Frontal cortex (tissue), 4 donors: ENCODE measurements around the gene TCL1B. TPM values are rescaled to one million over a fixed set of nuclear protein-coding genes. Genes with fewer than 3 reads are reported as not detected.
"Not testable (repeated sequence)": the region's sequence is repeated elsewhere in the genome, so short reads cannot be mapped to it uniquely, and the experiment has no call there.

Source experiments
- DNase-seq, 2 donors: peaks; one replicate each; pipeline ENCODE4 v3.0.0; 2012; ENCODE audit warnings: low spot score in 2 of 2
- FAIRE-seq: peaks from 2 replicates; lab custom pipeline; 2012; peaks lifted over from hg19 to GRCh38; lab: Jason Lieb, UNC
- total RNA-seq: library from RNA; depleted of rRNA; stranded (reverse); fragments of >200 nt; gene quantifications from one replicate; pipeline ENCODE4 v1.2.3, GENCODE V29; 2014
- donor health status: control.
- donor health status: control.
- donor health status: control.

The TCL1B gene
- total RNA-seq, 1 donor from 2014 or later: not detected

GRCh38 chr14:95665530-95665929, 20.7 kb upstream of the TCL1B start:
- FAIRE-seq, DNase-seq: not testable (repeated sequence)

GRCh38 chr14:95666450-95666849, 19.8 kb upstream of the TCL1B start:
- FAIRE-seq: no peak
- no peak for DNase-seq

GRCh38 chr14:95667249-95667693, 19.0 kb upstream of the TCL1B start:
- FAIRE-seq (no peak), DNase-seq (no peak)

- no peak for DNase-seq
- no peak for FAIRE-seq
Observed at GRCh38 chr14:95668235-95668772, 17.9 kb upstream of the TCL1B start.

GRCh38 chr14:95674613-95675012, 11.6 kb upstream of the TCL1B start:
- DNase-seq (no peak), FAIRE-seq (no peak)

DNA sequence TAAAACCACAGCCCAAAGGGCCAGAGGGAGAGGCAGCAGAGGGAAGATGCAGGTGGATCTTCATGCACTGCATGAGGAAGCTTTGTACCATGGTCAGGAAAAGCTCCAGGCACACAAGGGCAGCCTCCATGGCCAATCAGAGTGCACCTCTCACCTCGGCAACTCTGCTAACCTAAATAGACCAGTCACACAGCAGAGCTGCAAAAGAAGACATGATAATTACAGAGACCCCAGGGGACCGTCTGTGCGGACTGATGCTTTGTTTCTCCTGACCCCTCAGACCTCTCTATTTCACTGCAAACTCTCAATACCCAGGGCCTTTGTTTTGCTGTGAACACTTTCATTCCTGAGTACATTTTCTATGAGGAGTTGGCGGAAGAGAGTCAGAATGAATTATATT, 10.7 kb upstream of the TCL1B start:
- no peak for DNase-seq
- FAIRE-seq: no peak

GRCh38 chr14:95677179-95677835, 8.9 kb upstream of the TCL1B start:
- DNase-seq: no peak
- no peak for FAIRE-seq

GRCh38 chr14:95679148-95679815, 6.9 kb upstream of the TCL1B start:
- FAIRE-seq (no peak), DNase-seq (no peak)

- FAIRE-seq: no peak
- no peak for DNase-seq
Observed at GRCh38 chr14:95679998-95680735, 6.1 kb upstream of the TCL1B start.

DNA sequence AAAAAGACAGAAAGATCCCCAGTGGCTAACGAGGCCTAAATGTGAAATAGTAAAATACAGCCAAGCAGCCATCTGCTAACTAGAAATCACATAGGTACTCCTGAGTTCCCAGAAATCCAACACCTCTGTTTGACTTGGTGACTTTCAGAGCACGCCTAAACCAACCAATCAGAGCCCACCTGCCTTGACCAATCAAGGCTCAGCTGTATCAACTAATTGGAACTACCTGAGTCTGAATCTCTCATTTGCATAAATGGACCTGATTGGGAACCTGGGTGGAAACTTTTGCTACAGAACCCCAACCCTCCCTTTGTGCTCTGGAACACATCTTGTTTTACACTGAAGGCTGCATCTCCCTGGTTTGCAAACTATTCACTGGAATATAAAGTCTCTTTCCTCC, 5.1 kb upstream of the TCL1B start:
- FAIRE-seq (no peak), DNase-seq (no peak)

DNA sequence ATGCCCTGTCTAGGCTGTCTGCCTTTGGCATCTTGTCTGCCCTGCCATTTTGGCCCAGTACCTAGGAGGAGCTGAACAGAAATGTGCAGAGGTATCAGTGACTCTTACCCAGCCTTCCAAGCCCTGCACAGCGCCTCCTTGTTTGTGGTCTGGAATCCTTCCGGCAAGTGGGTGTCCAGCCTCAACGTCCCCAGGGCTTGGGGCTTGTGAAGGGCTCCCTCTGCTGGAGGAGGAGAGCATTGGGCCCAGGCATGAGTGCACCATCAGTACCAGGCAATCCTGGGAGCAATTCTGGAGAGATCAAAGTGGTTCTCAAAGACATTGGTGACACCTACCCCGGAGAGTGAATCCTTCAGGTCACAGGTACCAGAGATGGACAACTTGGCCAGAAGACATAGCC, 2.4 kb upstream of the TCL1B start:
- DNase-seq: no peak
- FAIRE-seq: no peak

- no peak for FAIRE-seq
- DNase-seq: no peak
Observed at GRCh38 chr14:95686935-95687334, 709 bp downstream of the TCL1B start.

- FAIRE-seq: no peak
- DNase-seq: no peak
Observed at GRCh38 chr14:95689441-95689840, 3.2 kb downstream of the TCL1B start.

DNA sequence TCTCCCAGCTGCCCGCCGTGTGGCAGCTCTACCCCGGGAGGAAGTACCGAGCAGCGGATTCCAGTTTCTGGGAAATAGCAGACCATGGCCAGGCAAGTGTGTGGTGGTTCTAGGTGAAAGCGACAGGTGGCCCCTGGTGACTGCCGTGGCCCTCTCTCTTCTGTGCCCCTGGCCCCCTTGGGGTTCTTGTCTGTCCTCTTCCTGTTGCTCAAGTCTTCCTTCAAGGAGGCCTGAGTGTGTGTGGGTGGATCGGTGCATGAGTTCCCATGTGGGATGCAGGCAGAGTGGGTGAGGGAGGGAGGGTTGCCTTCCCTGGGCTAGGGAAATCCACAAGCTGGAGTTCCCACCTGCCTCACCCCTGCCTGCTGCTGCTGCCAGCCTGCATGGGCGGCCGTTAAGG, 4.6 kb downstream of the TCL1B start:
- no peak for DNase-seq
- no peak for FAIRE-seq

GRCh38 chr14:95691591-95691990, 5.4 kb downstream of the TCL1B start:
- FAIRE-seq: no peak
- DNase-seq: no peak

GRCh38 chr14:95692109-95692508, 5.9 kb downstream of the TCL1B start:
- no peak for FAIRE-seq
- no peak for DNase-seq

- DNase-seq: no peak
- no peak for FAIRE-seq
Observed at GRCh38 chr14:95695051-95695450, 8.8 kb downstream of the TCL1B start.

DNA sequence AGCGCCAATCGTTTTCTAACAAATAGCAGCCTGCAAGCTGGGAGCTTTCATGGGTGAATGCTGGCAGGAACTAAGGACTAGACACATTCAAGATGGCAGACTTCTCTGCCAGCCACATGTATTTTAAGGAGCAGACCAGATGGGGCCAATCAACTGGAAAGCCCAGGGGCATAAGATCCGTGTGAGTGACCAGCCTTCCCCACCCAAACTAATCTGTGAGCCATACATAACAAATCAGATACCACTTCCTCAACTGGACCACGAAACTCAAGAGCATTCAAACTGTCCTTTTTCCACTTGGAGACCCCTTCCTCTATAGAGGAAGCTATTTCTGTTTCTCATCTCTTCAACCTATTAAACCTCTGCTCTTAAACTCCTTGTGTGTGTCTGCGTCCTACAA, 9.7 kb downstream of the TCL1B start:
- DNase-seq (no peak), FAIRE-seq (no peak)

- no peak for FAIRE-seq
- DNase-seq: no peak
Observed at GRCh38 chr14:95696741-95697140, 10.5 kb downstream of the TCL1B start.

GRCh38 chr14:95697764-95698163, 11.5 kb downstream of the TCL1B start:
- no peak for FAIRE-seq
- DNase-seq: no peak

GRCh38 chr14:95698287-95698686, 12.1 kb downstream of the TCL1B start:
- no peak for DNase-seq
- no peak for FAIRE-seq
